Body of pancreas (tissue), 4 donors: ENCODE measurements around the gene KRTAP6-1.

Experiments
- POLR2A ChIP-seq, 3 donors: fragments of 450-650 bp; IDR thresholded peaks; one replicate each; pipeline ENCODE4 v1.6.1; 2016; ENCODE audit warnings: antibody characterized with exemption in 3 of 3, mild to moderate bottlenecking in 2 of 3
- TF ChIP-seq, protein P1 (sequence below), 7 experiments: fragments of 450-650 bp in 4 of 7; fragments of 200-600 bp in 3 of 7; sonication (generic) in 3 of 7; IDR thresholded peaks; one replicate each; pipeline ENCODE4 v1.5.1; 2016 to 2019; ENCODE audit warnings: antibody characterized with exemption in 7 of 7

DNA sequence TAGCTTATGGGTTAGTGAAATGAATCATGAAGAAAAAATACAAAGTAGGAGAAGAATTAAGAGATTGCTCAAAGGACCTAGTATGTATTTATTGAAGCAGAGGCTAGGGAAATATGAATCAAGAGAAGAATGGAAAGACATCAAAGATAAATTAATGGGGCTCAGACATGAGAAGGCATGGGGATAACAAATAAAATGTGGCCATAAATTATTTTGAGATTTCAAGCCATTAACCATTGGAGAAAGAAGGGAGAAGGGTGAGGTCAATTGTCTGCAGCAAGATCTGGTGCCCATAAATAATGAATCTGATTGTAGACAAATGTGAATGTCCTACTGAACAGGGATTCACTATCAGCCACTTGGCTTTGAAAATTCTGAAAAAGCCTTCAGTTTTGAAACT, 39.2 kb upstream of the KRTAP6-1 start:
- TF ChIP-seq, protein P1, sequence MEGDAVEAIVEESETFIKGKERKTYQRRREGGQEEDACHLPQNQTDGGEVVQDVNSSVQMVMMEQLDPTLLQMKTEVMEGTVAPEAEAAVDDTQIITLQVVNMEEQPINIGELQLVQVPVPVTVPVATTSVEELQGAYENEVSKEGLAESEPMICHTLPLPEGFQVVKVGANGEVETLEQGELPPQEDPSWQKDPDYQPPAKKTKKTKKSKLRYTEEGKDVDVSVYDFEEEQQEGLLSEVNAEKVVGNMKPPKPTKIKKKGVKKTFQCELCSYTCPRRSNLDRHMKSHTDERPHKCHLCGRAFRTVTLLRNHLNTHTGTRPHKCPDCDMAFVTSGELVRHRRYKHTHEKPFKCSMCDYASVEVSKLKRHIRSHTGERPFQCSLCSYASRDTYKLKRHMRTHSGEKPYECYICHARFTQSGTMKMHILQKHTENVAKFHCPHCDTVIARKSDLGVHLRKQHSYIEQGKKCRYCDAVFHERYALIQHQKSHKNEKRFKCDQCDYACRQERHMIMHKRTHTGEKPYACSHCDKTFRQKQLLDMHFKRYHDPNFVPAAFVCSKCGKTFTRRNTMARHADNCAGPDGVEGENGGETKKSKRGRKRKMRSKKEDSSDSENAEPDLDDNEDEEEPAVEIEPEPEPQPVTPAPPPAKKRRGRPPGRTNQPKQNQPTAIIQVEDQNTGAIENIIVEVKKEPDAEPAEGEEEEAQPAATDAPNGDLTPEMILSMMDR (IDR thresholded peaks at IDR 0.05) = no peak
- TF ChIP-seq POLR2A (IDR thresholded peaks at IDR 0.05) = no peak
